Keratinocyte (primary cell): ENCODE data around the gene MAPKAPK5. TPM values are rescaled to one million over a fixed set of nuclear protein-coding genes. Genes with fewer than 3 reads are reported as not detected.

Experiments used
- DNase-seq: peaks from one replicate; pipeline ENCODE4 v3.0.0-alpha.2; 2011; ENCODE audit warnings: low read depth, missing footprints, low spot score
- FAIRE-seq: peaks from 2 replicates; lab custom pipeline; 2011; peaks lifted over from hg19 to GRCh38; lab: Jason Lieb, UNC
- H2AFZ ChIP-seq: 2 replicates; pipeline ENCODE4 v1.6.0; 2012; ENCODE audit warnings: low read length, control low read depth, inconsistent platforms; ENCODE audit not compliant: control insufficient read depth
- H3K27ac ChIP-seq: 2 replicates; pipeline ENCODE4 v1.5.1; 2011; ENCODE audit warnings: low read length; ENCODE audit not compliant: control insufficient read depth, insufficient read depth
- H3K27me3 ChIP-seq: 3 replicates; pipeline ENCODE4 v1.6.0; 2011; ENCODE audit warnings: low read length; ENCODE audit not compliant: control insufficient read depth, insufficient read depth; ENCODE audit errors: extremely low read depth
- H3K36me3 ChIP-seq, 2 experiments: 2 replicates in 1 of 2; 3 replicates in 1 of 2; pipeline ENCODE4 v1.5.1; 2011; ENCODE audit warnings: low read length in 2 of 2, mild to moderate bottlenecking in 1 of 2; ENCODE audit not compliant: control insufficient read depth in 2 of 2, insufficient read depth in 2 of 2; ENCODE audit errors: extremely low read depth in 1 of 2
- H3K4me1 ChIP-seq: 3 replicates; pipeline ENCODE4 v1.5.1; 2011; ENCODE audit warnings: low read length; ENCODE audit not compliant: control insufficient read depth, insufficient read depth; ENCODE audit errors: extremely low read depth
- H3K4me2 ChIP-seq: 3 replicates; pipeline ENCODE4 v1.6.0; 2011; ENCODE audit warnings: low read depth, low read length; ENCODE audit not compliant: control insufficient read depth, insufficient read depth; ENCODE audit errors: extremely low read depth
- H3K4me3 ChIP-seq, 3 experiments: fragments of 200-600 bp in 1 of 3; sonication (generic) in 1 of 3; 2 replicates in 2 of 3; 3 replicates in 1 of 3; pipeline ENCODE4 v1.5.1; 2011 to 2016; ENCODE audit warnings: low read length in 3 of 3, mild to moderate bottlenecking in 3 of 3, control low read depth in 2 of 3, inconsistent platforms in 1 of 3, low read depth in 1 of 3, mixed read lengths in 1 of 3, mixed run types in 1 of 3, moderate library complexity in 1 of 3; ENCODE audit not compliant: control insufficient read depth in 2 of 3, insufficient read depth in 2 of 3; ENCODE audit errors: extremely low read depth in 1 of 3
- H3K79me2 ChIP-seq: 2 replicates; pipeline ENCODE4 v1.6.0; 2012; ENCODE audit warnings: low read length; ENCODE audit not compliant: control insufficient read depth, insufficient read depth
- H3K9ac ChIP-seq: 3 replicates; pipeline ENCODE4 v1.6.0; 2011; ENCODE audit warnings: low read length; ENCODE audit not compliant: control insufficient read depth, insufficient read depth; ENCODE audit errors: extremely low read depth
- H3K9me1 ChIP-seq: 3 replicates; pipeline ENCODE4 v1.6.0; 2011; ENCODE audit warnings: low read length; ENCODE audit not compliant: control insufficient read depth, insufficient read depth; ENCODE audit errors: extremely low read depth
- H3K9me3 ChIP-seq: 2 replicates; pipeline ENCODE4 v1.5.1; 2012; ENCODE audit warnings: low read depth, low read length; ENCODE audit not compliant: control insufficient read depth
- H4K20me1 ChIP-seq: 3 replicates; pipeline ENCODE4 v1.6.0; 2011; ENCODE audit warnings: low read length; ENCODE audit not compliant: control insufficient read depth, insufficient read depth; ENCODE audit errors: extremely low read depth
- EZH2 ChIP-seq: IDR thresholded peaks from one replicate; pipeline ENCODE4 v1.6.1; 2012; ENCODE audit warnings: inconsistent platforms, mild to moderate bottlenecking, low read length, moderate library complexity
- dilution Hi-C: fragments of 300-500 bp; cut with MboI; formaldehyde crosslinking; loops from one replicate; pipeline ENCODE4 v1.7.0; 2020; ENCODE audit warnings: low sequenced_read_pairs; ENCODE audit not compliant: extremely low pct_ligation_motif_present
- polyA plus RNA-seq, 5 experiments: library from polyadenylated mRNA; depleted of rRNA in 3 of 5; stranded (reverse) in 3 of 5; stranded (forward) in 1 of 5; unstranded in 1 of 5; fragments of >200 nt; gene quantifications; 1 replicate in 1 of 5; 2 replicates in 3 of 5; 3 replicates in 1 of 5; pipeline versions ENCODE4 v1.2.1 to v1.2.3, GENCODE V29; 2011 to 2012; ENCODE audit warnings: missing spikeins in 2 of 5, low read depth in 1 of 5, low replicate concordance in 1 of 5
- TF ChIP-seq, protein P1 (sequence below), 3 experiments: IDR thresholded peaks in 1 of 3; conservative IDR thresholded peaks in 1 of 3; optimal IDR thresholded peaks in 1 of 3; 2 replicates in 2 of 3; 3 replicates in 1 of 3; pipeline versions ENCODE3 to v1.5.1; 2011; ENCODE audit warnings: low read length in 3 of 3, mild to moderate bottlenecking in 3 of 3, moderate library complexity in 2 of 3, control low read depth in 1 of 3, inconsistent platforms in 1 of 3; ENCODE audit not compliant: insufficient read depth in 2 of 3; ENCODE audit errors: extremely low read depth in 1 of 3

MAPKAPK5 gene
- polyA plus RNA-seq, 1 donor (not counting 4 experiments of a cell fraction or from before 2014, with no cell fraction given), result 39.1 TPM

DNA sequence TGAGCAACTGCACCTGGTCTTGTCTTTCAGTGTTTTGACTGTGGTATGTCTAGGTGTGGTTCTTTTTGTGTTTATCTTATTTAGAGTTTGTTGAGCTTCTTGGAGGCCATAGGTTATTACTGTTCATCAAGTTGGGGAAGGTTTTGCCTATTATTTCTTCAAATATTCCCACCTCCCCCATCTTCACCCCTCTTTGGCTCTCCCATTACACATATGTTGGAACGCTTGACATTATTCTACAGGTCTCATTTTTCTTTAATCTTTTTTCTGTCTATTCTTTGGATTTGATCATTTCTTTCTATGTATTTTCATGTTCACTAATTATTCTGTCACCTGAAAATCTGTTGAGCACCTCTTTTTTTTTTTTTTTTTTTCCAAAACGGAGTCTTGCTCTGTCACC lies 16.2 kb downstream of the MAPKAPK5 start:
- no peak for TF ChIP-seq EZH2
- TF ChIP-seq, protein P1, sequence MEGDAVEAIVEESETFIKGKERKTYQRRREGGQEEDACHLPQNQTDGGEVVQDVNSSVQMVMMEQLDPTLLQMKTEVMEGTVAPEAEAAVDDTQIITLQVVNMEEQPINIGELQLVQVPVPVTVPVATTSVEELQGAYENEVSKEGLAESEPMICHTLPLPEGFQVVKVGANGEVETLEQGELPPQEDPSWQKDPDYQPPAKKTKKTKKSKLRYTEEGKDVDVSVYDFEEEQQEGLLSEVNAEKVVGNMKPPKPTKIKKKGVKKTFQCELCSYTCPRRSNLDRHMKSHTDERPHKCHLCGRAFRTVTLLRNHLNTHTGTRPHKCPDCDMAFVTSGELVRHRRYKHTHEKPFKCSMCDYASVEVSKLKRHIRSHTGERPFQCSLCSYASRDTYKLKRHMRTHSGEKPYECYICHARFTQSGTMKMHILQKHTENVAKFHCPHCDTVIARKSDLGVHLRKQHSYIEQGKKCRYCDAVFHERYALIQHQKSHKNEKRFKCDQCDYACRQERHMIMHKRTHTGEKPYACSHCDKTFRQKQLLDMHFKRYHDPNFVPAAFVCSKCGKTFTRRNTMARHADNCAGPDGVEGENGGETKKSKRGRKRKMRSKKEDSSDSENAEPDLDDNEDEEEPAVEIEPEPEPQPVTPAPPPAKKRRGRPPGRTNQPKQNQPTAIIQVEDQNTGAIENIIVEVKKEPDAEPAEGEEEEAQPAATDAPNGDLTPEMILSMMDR (optimal IDR thresholded peaks at IDR 0.05 in 1 of 3, IDR thresholded peaks at IDR 0.05 in 1 of 3, conservative IDR thresholded peaks at IDR 0.05 in 1 of 3; ENCODE audit: extremely low read depth in 1 of 3, insufficient read depth in 2 of 3, low read length in 3 of 3), result no peak
- dilution Hi-C loops, result no loop called here
- no peaks in the 10 kb centered on the region for H4K20me1 ChIP-seq

DNA sequence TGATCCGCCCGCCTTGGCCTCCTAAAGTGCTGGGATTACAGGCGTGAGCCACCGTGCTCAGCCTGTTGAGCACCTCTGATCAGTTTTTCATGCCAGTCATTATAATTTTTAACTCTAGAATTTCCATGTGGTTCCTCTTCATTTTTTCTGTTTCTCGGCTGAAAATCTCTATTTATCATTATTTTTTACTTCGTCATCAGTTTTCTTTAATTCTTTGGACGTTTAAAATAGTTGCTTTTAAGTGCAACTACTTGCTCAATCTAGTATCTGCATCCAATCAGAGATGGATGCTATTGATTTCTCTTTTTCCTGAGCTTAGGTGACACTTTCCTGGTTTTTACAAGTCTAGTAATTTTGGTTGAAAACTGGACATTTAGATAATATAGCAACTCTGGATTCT lies 16.8 kb downstream of the MAPKAPK5 start:
- Histone ChIP-seq H2AFZ (no peak overlapping the region), H3K9me3 (no peaks in the 10 kb centered on the region), H3K36me3 (no peaks in the 10 kb centered on the region), H3K79me2 (peaks cover 86% of the 10 kb centered on the region), H4K20me1 (no peaks in the 10 kb centered on the region), H3K4me2 (no peak overlapping the region), H3K27ac (no peak overlapping the region), H3K27me3 (no peaks in the 10 kb centered on the region), H3K9me1 (no peaks in the 10 kb centered on the region), H3K4me3 (no peak overlapping the region), H3K9ac (no peak overlapping the region), H3K4me1 (no peaks in the 10 kb centered on the region)
- DNase-seq, result no peak
- TF ChIP-seq EZH2, result no peak
- TF ChIP-seq, protein P1 (optimal IDR thresholded peaks at IDR 0.05 in 1 of 3, IDR thresholded peaks at IDR 0.05 in 1 of 3, conservative IDR thresholded peaks at IDR 0.05 in 1 of 3; ENCODE audit: extremely low read depth in 1 of 3, insufficient read depth in 2 of 3, low read length in 3 of 3), result no peak
- dilution Hi-C loops, result no loop called here
- no peak for FAIRE-seq

More for the DNA sequence above, 16.2 kb downstream of the MAPKAPK5 start:
- Histone ChIP-seq H3K27me3 (no peaks in the 10 kb centered on the region), H3K36me3 (no peaks in the 10 kb centered on the region), H2AFZ (no peak overlapping the region), H3K9me1 (no peaks in the 10 kb centered on the region), H3K27ac (no peak overlapping the region), H3K79me2 (peaks cover 86% of the 10 kb centered on the region), H3K4me3 (no peak overlapping the region), H3K4me1 (no peaks in the 10 kb centered on the region), H3K9ac (no peak overlapping the region), H3K4me2 (no peak overlapping the region), H3K9me3 (no peaks in the 10 kb centered on the region)
- DNase-seq (no peak), FAIRE-seq (no peak)
